Prostate gland (tissue), 2 donors: ENCODE data around the gene EPOP. TPM values are rescaled to one million over a fixed set of nuclear protein-coding genes. Genes with fewer than 3 reads are reported as not detected.

Experiments used
- DNase-seq: peaks from one replicate; pipeline ENCODE4 v3.0.0-alpha.2; 2019; ENCODE audit warnings: low spot score
- H3K27ac ChIP-seq, 2 donors: fragments of 200-600 bp; sonication (generic); 2 replicates each; pipeline ENCODE4 v1.5.1; 2017 to 2019
- H3K27me3 ChIP-seq: fragments of 200-600 bp; sonication (generic); replicated peaks from 2 replicates; pipeline ENCODE4 v1.5.1; 2019; ENCODE audit not compliant: insufficient read depth
- H3K36me3 ChIP-seq, 2 donors: fragments of 200-600 bp; sonication (generic); 1 replicate in 1 of 2; 2 replicates in 1 of 2; pipeline versions ENCODE4 v1.5.1 to v1.8.1; 2017 to 2019
- H3K4me1 ChIP-seq: fragments of 200-600 bp; sonication (generic); replicated peaks from 2 replicates; pipeline ENCODE4 v1.5.1; 2019
- H3K4me3 ChIP-seq, 2 donors: fragments of 200-600 bp; sonication (generic); 2 replicates each; pipeline ENCODE4 v1.5.1; 2017 to 2019
- H3K9me3 ChIP-seq: fragments of 200-600 bp; sonication (generic); 2 replicates; pipeline ENCODE4 v1.5.1; 2017
- CTCF ChIP-seq, 4 experiments: fragments of 200-600 bp in 2 of 4; fragments of 450-650 bp in 2 of 4; sonication (generic) in 2 of 4; IDR thresholded peaks; 1 replicate in 3 of 4; 2 replicates in 1 of 4; pipeline ENCODE4 v1.5.1; 2016 to 2019; ENCODE audit warnings: antibody characterized with exemption in 4 of 4, mild to moderate bottlenecking in 2 of 4, moderate library complexity in 2 of 4
- POLR2A ChIP-seq: fragments of 450-650 bp; IDR thresholded peaks from one replicate; pipeline ENCODE4 v1.6.1; 2016; ENCODE audit warnings: antibody characterized with exemption, mild to moderate bottlenecking
- POLR2AphosphoS5 ChIP-seq: sonication (generic); formaldehyde crosslinking; IDR thresholded peaks from one replicate; pipeline ENCODE4 v1.6.1; 2017; ENCODE audit warnings: antibody characterized with exemption
- WGBS: methylation state at CpG from one replicate; pipeline ENCODE4 v1.1.5; 2018; 5-methylcytosine and 5-hydroxymethylcytosine counted together
- intact Hi-C: fragments of 100-400 bp; cut with DNase I; formaldehyde crosslinking; loops from one replicate; pipeline ENCODE4 v1.14.2; 2022
- total RNA-seq, 2 donors: library from RNA; depleted of rRNA; stranded (reverse); fragments of >200 nt; gene quantifications; one replicate each; pipeline ENCODE4 v1.1.0, GENCODE V29; 2016

The EPOP gene
- total RNA-seq, 2 donors from 2014 or later, result 4.1 to 11.0 TPM

GRCh38 chr17:38712593-38712992 is 37.8 kb upstream of the EPOP start:
- TF ChIP-seq POLR2A, result no peak
- no peak for TF ChIP-seq CTCF (IDR thresholded peaks at IDR 0.05)
- TF ChIP-seq POLR2AphosphoS5, result no peak
- Histone ChIP-seq H3K36me3 (peaks cover 4 to 18% of the 10 kb centered on the region in 2 donors), H3K4me3 (no peak overlapping the region), H3K27ac (no peak overlapping the region), H3K4me1 (peaks cover under 1% of the 10 kb centered on the region), H3K9me3 (no peaks in the 10 kb centered on the region), H3K27me3 (no peaks in the 10 kb centered on the region)
- intact Hi-C loops, result no loop called here
- 91% methylated on average over 9 of the region's 10 CpGs for WGBS
- DNase-seq, result no peak

GRCh38 chr17:38711792-38712571 is 37.2 kb upstream of the EPOP start:
- no peaks in the 10 kb centered on the region for H3K9me3 ChIP-seq
- intact Hi-C loops, result no loop called here
- H3K27ac ChIP-seq, result no peak overlapping the region
- H3K36me3 ChIP-seq, result peaks cover 4 to 16% of the 10 kb centered on the region in 2 donors
- 71% methylated on average over 26 of the region's 26 CpGs for WGBS
- no peak overlapping the region for H3K4me3 ChIP-seq
- no peak for TF ChIP-seq POLR2A
- no peak for TF ChIP-seq POLR2AphosphoS5
- TF ChIP-seq CTCF (IDR thresholded peaks at IDR 0.05), result no peak
- H3K4me1 ChIP-seq, result peaks cover 4% of the 10 kb centered on the region
- DNase-seq, result no peak
- no peaks in the 10 kb centered on the region for H3K27me3 ChIP-seq

GRCh38 chr17:38710985-38711384 is 36.2 kb upstream of the EPOP start:
- Histone ChIP-seq H3K27me3 (no peaks in the 10 kb centered on the region), H3K27ac (no peak overlapping the region), H3K36me3 (peaks cover 4 to 8% of the 10 kb centered on the region in 2 donors), H3K4me3 (no peak overlapping the region), H3K9me3 (no peaks in the 10 kb centered on the region), H3K4me1 (peaks cover 4% of the 10 kb centered on the region)
- no peak for DNase-seq
- intact Hi-C loops, result no loop called here
- 82% methylated on average over 5 of the region's 5 CpGs for WGBS
- no peak for TF ChIP-seq POLR2A
- TF ChIP-seq CTCF (IDR thresholded peaks at IDR 0.05), result no peak
- TF ChIP-seq POLR2AphosphoS5, result no peak

GRCh38 chr17:38710604-38710962 is 35.8 kb upstream of the EPOP start:
- no peak overlapping the region for H3K27ac ChIP-seq
- H3K27me3 ChIP-seq, result no peaks in the 10 kb centered on the region
- H3K4me3 ChIP-seq, result no peak overlapping the region
- no peaks in the 10 kb centered on the region for H3K9me3 ChIP-seq
- peaks cover 4 to 8% of the 10 kb centered on the region in 2 donors for H3K36me3 ChIP-seq
- peaks cover 4% of the 10 kb centered on the region for H3K4me1 ChIP-seq
- intact Hi-C loops, result no loop called here
- WGBS, result 91% methylated on average over 3 of the region's 3 CpGs
- TF ChIP-seq POLR2A (no peak), CTCF (IDR thresholded peaks at IDR 0.05) (no peak), POLR2AphosphoS5 (no peak)
- no peak for DNase-seq
